ENCODE measurements around the gene PRKN.
"Not testable (repeated sequence)": the region's sequence is repeated elsewhere in the genome, so short reads cannot be mapped to it uniquely, and the experiment has no call there.

PRKN gene

DNA sequence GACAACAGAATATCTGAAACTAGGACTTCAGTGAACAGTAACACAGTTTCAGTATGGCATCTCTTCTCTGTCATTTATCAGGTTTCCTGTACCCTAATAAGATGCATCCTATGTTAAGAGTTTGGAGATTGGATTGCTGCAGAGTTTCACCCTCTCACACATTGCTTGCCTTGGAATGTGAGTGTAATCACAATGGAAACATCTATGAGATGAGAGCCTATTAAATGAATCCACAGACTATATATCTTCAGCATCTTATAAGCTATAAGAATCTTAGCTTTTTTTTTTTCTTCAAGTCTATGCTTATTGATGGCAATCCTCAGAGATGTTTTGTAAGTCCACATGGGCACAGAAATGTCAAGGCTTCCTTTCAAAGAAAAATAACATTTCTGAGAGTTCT is 292.5 kb downstream of the PRKN start:
- DNase-seq = no peak

DNA sequence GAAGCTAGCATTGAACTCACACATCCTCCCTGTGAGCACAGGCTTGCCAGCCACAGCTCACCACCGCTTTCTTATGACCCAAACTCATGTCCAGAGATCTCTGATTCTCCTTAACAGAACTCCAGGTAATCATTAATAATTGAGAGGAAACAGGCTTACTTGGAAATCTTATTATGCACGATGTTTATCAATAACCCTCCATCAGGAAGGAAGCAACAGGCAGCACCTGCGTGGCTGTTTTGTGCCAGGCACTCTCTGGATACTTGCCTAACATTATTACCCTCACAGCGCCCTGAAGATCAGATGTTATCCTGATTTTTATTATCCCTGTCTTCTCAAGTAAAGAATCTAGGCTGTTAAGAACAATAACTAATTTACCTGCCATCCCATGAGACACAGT is 306.6 kb downstream of the PRKN start:
- no peak for DNase-seq

DNA sequence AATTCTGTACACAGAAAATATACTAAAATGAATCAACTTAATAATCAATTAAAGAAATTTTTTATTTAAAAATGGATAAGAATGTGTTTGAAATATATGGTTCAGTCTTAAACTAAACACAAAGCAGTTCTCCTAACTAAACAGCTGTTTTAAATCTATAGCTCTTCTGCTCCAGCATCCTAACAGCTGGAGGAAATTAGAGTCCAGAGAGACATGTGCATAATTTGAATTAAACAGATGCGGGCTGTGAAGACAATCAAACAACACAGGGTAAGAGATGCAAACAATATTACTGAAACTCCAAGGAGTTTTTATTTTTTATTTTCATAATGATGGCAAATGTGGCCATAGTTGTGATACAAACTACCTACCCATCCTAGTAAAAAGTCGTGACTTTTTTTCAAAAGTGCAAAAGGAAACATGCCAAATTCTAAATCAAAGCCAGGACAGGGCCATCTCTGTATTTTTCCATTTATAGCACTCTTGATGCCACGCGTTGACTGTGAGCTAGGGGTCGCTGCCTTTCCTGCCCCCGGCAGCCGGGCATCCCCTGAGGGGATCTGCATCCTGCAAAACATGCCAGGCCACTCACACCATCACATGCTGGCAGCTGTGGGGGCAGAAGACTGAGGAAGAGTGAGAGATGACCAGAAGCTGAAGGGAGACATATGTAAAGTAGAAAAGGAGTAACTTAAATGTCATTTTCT is 310.6 kb downstream of the PRKN start:
- no peak for DNase-seq

DNA sequence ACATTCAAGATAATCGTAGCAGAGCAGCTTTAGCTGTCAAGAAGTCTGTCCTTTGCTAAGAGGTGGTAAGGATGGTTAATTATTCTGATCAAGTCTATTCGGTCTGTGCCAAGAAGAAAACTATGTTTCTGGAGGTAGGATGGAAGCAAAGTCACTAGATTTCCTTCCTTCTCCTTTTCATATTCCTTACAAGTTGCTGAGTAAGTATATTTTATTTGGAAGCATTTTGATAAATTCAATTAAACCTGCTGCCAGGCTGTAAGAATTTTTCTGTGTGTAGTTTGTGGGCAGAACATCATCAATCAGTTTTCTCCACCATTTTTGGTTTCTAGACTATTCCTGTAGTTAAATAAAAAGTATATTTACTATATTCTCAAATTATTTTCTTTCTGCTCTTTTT is 311.3 kb downstream of the PRKN start:
- no peak for DNase-seq

DNA sequence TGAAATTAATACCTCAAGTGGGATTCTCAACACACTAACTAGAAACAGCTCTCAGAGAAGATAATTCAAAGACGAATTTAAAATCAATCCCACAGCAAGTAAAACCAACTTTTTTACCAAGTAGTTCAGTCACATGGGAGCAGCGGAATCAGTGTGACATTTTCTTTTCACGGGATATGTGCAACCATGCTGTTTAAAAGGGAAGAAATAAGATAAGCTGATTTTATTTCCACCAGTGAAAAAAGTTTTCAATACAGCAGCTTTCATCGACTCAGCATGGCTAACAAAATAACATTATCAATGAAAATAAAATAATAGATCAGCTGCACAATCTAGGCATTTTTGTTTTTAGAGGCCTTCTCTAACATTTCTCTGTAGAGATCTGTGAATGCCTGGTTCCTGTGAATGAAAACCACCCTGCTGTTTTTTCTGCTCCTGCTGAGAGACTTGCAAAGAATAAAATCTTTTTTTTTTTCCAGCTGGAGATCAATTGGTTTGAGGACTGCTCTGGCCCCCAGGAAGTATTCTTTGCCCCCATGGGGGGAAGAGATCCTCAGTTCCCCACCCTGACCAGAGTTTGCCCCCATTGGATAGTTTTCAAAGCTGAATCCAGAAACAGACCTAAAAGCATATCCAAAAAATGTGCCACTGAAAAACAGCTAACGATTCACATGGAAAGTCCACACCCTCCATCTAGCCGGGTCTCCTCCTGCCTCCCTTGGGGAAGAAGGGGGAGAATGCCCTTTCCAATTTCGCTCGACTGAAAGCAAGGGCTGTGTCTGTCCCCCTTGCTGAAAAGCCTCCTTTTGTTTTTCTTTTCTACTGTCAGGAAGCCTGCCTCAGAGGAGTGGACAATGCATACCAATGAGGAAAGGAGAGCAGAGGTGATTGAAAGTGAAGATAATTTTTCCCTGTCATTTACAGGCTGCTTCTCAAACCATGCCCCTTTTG is 317.6 kb downstream of the PRKN start:
- DNase-seq = no peak

DNA sequence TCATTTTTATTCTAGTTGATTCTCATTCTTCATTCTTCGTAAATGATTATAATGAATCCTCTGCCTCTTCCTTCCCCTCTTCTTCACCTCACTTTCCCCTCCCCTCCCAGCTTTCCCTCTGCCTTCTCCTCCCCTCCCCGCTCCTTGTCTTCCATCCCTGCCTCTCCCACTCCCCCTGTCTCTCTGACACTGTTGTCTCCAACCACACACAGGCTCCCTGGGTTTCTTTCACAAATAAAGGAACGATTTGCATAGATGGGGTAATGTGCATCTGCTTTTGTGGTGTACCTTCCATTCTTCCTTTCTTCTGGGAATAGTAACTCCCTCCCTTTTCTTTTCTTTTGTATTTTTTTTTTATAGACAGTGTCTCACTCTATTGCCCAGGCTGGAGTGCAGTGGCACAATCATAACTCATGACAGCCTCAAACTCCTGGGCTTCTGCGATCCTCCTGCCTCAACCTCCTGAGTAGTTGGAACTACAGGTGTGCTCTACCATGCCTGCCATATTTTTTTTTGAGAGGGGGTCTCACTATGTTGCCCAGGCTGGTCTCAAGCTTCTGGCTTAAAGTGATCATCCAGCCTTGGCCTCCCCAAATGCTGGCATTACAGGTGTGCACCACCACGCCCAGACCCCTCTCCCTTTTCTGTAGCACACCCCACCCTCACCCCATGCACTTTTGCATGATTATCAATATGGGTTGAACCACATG is 318.6 kb downstream of the PRKN start:
- DNase-seq = no peak

DNA sequence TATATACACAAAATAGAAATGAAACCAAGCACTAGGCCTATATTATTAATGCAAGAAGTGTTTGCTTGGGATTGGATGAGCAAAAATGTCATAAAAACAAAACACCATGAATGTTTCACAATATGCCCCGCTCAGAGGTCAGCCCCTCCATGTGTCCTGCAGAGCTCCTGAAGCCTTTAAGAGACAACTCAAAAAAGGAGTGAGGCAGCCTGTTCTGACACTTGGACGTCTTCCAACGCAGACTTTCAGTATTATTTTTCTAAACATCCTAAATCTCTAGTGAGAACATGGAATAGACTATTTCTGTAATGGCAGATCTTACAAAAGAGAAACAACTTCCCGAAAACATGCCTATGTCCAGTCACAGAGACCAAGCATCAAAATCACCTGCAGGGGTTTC is 322.6 kb downstream of the PRKN start:
- no peak for DNase-seq

DNA sequence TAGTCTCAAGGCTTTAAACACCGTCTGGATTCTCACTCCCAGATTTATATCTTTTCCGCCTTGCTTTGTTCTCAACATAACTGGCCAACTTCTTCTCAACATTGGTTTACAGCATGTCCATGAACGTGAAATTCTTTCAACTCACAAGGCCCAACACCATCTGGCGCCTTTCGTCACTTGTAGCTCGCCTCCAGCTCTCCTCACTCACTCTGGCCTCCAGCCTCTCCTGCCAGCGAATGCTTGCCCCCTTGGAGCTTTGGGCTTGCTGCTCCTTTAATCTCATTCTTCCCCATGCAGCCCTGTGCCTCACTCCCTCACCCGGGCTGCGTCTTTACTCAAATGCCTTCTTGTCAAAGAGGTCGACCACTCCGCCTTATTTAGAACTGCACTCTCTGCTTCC is 324.5 kb downstream of the PRKN start:
- no peak for DNase-seq

DNA sequence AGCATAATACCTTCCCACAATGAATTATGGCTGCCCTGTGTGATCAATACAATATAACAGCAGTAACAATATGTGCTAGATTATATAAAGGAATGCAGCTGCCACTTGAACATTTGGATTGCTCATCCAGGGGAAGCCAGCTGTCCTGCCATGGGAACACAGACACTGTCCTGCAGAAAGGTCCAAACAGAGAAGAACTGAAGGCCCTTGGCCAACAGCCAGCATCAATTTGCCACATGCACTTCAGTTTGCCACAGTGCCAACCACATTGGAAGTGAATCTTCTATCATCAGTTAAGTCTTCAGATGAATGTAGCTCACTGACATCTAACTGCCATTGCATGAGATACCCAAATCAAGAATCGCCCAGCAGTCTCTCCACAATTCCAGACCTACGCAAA is 332.4 kb downstream of the PRKN start:
- DNase-seq = no peak

DNA sequence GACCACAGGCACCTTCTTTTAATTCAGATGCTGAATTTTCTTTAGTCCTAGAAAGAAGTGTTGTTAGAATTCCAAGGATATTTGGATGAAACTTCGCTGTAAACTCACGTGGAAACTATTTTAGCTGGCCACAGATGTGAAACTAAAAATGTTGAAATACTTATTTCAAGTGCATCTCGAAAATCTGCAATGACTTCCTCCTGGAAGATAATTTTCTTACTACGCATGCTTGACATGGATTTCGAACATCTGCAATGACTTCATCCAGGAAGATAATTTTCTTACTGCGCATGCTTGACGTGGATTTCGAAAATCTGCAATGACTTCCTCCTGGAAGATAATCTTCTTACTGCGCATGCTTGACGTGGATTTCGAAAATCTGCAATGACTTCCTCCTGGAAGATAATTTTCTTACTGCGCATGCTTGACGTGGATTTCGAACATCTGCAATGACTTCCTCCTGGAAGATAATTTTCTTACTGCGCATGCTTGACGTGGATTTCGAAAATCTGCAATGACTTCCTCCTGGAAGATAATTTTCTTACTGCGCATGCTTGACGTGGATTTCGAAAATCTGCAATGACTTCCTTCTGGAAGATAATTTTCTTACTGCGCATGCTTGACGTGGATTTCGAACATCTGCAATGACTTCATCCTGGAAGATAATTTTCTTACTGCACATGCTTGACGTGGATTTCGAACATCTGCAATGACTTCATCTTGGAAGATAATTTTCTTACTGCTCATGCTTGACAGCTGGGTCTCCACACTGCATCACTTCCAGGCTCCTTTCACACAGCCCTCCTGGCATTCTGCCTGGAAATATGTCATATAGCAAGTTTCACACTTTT is 336.4 kb downstream of the PRKN start:
- DNase-seq = not testable (repeated sequence)

DNA sequence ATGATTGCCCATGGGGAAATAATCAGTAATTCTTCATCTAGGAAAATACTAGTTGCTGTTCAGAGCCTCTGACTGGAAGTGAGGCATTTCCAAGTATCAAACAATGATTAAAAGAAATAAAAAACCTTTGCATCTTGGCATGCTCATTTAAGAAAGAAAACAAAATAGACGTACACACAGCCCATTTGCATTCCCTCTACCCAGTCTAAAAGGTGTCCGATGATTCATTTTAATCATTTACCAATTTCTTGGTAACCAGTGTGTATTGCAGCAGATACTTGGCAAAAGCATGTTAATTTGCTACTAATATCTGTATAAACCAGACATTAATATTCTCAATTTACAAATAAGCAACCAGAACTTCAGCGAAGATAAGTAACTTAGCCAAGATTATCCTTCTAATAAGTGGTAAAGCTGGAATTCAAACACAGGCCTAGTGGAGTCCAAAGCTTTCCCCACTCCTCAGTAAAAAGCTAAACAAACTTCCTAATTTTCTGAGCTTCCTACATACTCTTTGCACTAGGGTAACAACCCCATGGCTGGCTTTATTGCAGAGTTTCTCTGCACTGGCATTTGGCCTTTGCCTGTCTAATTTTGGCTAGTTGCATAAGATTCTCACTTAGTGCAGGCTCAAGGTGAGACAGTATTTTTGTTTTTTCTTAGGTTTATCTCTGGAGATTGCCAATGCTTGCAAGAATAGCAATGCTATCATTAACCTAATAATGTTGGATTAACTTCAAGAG is 338.1 kb downstream of the PRKN start:
- DNase-seq = no peak

DNA sequence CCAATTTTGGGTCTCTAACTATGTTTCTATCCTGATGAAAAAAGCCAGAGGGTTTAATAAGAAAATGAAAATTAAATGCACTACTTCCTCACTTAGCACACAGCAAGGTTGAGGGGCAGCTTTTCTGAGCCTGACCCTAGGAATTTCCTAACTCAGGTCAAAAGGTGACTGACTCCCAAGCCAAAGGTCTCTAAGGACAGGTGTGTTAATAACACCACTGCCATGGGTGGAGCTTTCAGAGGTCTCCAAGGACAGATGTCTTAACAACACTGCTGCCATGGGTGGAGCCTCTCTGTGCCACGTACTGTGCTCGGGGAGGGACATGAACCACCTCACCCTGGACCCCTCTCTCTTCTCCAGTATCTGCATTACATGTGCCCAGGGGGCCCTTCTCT is 339.2 kb downstream of the PRKN start:
- DNase-seq = no peak

DNA sequence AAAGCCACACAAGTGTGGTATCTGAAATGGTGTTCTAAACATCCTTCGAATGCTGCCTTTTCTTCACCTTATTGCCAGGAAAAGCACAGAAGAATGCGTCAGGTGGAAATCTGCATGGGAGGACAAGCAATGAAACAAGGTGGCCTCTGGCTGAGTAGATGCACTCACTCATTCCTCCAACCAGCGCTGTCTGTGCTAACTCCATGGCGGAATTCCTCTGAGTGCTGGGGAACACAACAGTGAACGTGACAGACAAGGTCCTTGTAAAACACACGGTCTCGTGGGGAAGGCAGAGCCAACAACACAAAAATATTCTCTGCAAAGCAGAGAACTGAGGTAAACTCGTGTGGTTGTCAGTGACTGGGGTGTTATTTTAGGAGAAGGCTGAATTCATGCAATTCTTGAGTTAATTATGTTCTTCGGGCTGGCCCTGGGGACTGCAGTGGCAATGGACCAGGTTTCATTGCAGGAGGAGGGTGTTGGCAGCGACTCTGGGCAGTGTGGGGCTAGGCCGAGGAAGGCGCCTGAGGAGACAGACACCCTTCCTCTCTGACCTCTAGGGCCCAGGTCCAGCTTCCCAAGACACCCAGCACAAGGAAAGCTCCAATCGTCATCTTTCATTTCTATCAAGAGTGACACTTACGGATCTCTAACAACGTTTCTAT is 339.7 kb downstream of the PRKN start:
- DNase-seq = no peak

DNA sequence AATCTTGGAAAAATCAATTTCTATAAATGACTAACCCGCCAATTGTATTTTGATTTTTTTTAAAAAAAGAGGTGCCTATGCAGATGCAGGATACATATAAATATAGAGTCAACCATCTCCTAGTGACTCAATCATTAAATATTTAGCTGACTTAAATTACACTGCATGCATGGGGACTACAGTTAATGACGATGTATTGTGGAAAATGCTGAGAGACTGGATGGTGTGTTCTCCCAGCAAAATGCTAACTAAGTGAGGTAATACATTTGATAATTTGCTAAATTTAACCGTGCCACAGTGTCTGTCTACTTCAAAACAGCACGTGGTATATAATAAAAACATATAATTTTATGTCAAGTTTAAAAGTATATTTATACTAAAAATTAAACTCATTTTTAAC is 341.6 kb downstream of the PRKN start:
- DNase-seq = no peak

DNA sequence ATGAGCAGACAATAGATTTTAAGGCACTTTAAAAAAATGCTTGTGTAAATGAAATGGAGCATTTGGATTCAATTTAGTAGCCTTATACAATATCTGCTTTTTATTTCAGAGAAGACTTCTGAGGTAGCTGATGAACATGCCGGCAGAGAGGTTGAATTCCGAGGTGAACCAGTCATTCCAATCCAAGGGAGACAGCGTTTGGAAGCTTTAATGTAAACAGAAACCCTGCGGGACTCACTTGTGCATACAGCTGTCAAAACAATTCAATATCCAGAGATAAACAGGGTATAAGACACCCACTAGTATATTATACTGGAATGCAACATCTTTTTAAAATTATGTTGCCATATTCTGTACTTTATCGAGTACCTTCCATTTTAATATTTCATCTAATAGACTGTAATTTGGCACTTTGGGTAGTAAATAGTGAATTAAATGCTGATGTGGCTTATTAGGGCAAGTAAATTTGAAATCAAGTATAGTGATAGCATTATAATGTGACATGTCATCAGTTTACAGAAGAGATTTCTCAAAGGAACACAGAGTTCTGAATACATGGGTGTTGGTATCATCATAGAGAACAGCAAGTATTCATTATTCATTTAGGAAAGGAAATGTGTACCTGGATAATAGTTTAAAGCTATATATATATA is 347.7 kb downstream of the PRKN start:
- DNase-seq = no peak

DNA sequence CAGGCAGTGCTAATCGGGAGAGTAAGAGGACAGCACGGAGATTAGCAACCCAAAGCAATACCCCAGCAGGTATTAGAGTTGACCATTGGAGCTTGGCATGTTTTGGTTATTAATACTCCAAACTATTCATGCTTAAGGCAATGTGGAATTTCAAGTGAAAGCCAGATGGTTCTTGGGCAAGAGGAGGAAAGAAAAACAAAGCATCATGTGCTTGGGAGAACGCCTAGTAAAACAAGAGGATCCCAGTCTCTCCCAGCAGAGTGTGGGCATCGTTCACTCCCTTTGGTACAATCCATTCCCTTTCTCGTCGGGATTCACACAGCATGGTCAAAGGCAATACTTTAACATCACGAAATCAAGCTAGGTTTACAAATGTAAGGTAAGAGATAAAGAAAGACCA is 349.8 kb downstream of the PRKN start:
- DNase-seq = no peak

DNA sequence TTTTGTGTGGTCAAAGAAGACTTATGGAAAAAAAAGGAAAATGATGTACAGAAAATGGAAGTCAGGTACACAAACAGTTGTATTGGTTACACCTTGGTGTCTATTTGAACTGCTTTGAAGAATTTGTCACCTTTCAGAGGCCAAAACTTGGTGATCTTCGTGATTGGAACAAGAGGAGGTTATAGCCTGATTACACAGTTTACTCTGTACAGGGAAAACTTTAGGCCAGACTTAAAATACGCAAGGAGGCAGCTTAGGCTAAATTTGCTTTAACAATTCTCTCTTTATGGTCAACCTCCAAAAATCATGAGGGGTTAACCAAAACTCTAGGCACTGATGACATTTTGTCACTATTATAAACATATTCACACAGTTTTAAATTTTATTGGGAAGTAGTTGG is 353.7 kb downstream of the PRKN start:
- no peak for DNase-seq

DNA sequence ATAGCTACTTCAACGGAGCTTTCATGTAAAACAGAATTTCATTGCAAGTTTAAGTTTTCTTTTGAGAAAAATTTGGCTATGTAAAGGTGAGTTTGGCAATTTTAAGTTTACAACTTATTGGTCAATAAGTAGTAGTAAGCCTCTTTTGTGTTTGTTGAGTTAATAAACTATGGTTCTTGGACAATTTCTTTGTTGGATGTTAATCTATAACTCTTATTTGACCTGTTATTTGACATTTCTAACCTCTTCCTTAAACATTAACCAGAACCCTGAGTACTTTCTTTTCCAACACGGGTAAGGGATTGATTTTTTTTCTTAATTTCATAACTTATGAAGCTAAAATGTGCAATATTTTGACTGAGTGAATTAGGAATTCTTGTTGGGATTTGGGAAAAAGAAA is 354.4 kb downstream of the PRKN start:
- DNase-seq = no peak

DNA sequence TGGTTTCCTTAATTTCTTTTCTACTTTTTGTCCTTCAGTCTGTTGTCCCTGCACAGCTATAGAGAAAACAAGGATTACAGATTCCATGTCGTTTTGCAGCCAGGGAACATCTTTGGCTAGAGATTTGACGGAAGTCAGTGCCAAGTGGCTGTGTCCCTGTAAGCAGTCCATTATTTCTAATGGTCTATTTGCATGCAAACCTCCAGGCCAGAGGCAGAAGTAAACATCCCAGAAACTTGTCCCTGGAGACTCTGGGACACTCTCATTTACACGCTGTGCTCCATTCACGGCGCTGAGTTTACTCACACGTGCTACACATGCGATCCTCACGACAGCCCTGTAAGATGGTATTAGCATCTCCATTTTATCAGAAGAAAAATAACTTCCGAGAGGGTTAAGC is 355.5 kb downstream of the PRKN start:
- no peak for DNase-seq

DNA sequence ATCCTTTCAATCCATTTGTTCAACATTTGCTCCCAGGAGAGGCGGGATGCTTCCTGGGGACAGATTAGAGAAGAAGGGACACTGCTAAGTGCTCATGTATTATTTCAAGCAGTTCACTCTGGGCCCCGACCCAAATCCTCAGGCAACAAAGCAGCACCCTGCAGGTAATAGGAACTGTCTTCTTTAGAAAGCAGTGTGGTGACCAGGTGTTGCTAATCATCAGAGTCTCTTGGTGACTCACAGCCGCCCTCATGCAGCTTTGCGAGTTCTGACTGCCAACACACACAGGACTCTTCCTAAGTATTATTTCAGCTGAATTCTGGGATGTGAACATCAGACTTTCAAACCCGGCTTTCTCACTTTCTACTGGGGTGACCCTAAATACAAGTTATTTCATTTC is 356.4 kb downstream of the PRKN start:
- DNase-seq = no peak

DNA sequence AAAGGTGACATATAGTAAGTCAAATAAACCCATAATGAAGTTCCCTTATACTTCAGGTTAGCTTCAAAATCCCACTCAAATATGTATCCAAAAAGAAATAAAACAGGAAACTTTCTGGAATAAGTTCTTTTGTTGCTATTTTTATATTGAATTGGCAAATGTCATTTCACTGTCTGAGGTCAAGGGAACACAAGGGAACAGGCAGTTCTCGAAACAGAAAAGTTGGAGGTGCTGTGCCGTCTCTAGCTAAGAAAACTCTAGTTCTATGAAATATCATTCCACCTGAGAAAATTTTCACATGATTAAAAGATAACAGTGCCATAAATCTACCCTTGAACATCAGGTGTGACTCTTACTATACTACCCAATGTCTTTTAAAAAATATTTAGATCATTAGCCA is 358.5 kb downstream of the PRKN start:
- DNase-seq = no peak

Data from CD4-positive, alpha-beta T cell treated with Interleukin-4 for 1 hour (primary cell).